WTC11 (cell line): ENCODE results near the gene RCAN3.

Source experiments
- ZNF317 ChIP-seq: sonication (generic); formaldehyde crosslinking; IDR thresholded peaks from 2 replicates; pipeline ENCODE4 v1.8.1; 2023; ENCODE audit warnings: low read depth, mild to moderate bottlenecking, moderate library complexity, missing genetic modification reagents, borderline replicate concordance
- TF ChIP-seq, protein P1 (sequence below): fragments of 200-600 bp; IDR thresholded peaks from 2 replicates; pipeline ENCODE4 v1.8.0; 2022; ENCODE audit warnings: antibody characterized with exemption

DNA sequence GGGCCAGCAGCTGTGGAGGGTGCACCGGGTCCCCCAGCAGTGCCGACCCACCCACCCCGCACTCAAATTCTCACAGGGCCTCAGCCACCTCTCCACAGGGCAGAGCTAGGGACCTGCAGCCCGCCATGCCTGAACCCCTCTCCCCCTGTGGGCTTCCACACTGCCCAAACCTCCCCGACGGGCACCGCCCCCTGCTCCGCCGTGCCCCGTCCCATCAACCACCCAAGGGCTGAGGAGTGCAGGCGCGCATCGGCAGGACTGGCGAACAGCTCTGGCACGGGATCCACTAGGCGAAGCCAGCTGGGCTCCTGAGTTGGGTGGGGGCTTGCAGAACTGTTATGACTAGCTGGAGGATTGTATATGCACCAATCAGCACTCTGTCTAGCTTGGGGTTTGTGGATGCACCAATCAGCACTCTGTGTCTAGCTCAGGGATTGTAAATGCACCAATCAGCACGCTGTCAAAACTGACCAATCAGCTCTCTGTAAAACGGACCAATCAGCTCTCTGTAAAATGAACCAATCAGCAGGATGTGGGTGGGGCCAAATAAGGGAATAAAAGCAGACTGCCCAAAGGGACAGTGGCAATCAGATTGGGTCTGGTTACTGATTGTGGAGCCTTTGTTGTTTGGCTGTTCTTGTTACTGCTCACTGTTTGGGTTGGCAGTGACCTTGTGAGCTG is 12.4 kb upstream of the RCAN3 start:
- TF ChIP-seq, protein P1, sequence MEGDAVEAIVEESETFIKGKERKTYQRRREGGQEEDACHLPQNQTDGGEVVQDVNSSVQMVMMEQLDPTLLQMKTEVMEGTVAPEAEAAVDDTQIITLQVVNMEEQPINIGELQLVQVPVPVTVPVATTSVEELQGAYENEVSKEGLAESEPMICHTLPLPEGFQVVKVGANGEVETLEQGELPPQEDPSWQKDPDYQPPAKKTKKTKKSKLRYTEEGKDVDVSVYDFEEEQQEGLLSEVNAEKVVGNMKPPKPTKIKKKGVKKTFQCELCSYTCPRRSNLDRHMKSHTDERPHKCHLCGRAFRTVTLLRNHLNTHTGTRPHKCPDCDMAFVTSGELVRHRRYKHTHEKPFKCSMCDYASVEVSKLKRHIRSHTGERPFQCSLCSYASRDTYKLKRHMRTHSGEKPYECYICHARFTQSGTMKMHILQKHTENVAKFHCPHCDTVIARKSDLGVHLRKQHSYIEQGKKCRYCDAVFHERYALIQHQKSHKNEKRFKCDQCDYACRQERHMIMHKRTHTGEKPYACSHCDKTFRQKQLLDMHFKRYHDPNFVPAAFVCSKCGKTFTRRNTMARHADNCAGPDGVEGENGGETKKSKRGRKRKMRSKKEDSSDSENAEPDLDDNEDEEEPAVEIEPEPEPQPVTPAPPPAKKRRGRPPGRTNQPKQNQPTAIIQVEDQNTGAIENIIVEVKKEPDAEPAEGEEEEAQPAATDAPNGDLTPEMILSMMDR, result no peak
- TF ChIP-seq ZNF317 (CRISPR knock-in tag), result no peak
